ENCODE measurements around the gene PTCH1.

Gene PTCH1

GRCh38 chr9:95511952-95512708 lies 4.6 kb downstream of the PTCH1 start:
- no peak for DNase-seq

- DNase-seq: no peak
Observed at GRCh38 chr9:95511616-95511931, 5.2 kb downstream of the PTCH1 start.

DNA sequence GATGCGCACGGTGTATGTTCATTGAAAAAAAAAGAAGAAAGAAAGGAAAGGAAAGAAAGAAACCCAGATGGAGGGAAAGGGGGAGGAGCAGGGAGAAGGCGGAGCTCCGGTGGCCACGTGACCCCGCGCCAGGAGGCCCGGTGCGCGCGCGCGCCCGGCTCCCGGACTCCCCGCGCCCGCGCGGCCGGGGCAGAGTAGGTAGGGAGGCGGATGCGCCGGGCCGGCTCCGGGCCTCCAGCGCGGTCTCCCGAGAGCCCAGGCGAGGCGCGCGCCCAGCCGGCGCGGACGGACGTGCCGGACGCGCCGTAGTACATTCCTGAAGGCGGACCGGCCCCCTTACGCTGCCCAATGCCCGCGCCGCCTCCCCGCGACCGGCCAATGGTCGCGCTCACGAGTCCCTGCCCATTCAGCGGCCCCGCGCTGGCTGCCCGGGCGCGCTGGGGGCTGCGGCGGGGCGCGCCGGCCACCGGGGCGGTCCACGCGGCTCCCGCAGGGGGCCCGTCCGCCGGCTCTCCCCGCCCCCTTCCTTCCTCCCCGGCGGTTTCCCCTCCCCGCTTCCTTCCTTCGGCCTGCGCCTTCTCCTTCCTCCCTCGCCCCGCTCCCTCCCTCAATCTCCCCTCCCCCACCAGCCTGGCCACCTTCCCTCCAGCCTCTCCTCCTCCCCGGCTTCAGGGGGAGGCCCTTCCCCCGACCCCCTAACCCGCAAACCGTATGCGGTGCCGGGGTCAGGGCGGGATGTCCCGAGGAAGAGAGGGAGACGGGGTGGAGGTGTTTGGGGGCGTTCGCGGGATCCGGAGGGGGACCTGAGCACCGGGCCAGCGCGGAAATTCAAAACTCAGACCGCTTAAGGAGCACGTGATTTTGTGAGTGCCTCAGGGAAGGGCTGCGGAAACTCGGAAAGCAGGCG lies 5.8 kb downstream of the PTCH1 start:
- DNase-seq: peak; percentile 50 to 92 (median 74)

- DNase-seq: no peak
Observed at GRCh38 chr9:95509851-95510708, 6.7 kb downstream of the PTCH1 start.

DNA sequence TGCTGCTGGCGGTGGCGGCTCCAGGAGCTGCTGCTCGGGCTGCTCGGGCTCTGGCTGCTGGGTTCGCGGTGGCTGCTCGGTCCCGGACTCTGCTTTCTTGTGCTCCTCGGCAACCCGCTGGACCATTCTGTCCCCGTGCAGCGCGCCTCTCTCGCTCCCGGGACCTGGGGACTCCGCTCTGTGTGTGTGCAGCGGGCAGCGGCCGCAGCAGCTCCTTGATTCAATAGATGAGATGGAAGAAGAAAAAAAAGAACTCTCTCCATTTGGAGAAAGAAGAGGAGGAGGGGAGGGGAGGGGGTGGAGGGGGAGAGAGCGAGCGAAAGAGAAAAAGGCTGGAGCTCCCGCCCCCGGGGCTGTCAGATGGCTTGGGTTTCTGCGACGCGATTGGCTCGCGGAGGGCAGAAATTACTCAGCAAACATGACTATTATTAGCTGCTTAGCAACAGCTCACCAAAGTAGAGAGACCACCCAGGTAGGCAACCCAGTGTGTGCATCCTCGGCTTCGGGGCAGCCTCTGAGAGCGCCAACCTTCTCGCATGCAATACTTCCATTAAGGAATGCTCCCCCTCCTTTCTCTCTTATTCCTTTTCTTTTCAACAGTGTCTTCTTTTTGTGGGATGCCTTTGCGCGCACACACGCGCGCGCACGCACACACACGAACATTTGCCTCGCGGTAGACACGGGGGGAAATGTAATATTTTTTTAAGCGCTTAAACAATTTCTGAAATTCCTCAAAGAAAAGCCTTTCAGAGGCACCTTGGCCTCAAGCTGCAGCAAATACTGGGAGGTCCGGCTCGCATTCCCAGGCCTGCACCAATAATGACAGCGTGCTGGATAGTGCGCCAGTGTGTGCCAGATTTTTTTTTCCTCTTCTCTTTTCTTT lies 7.6 kb downstream of the PTCH1 start:
- peak in 3 of 5 experiments; percentile 56 to 82 (median 57) for DNase-seq

DNA sequence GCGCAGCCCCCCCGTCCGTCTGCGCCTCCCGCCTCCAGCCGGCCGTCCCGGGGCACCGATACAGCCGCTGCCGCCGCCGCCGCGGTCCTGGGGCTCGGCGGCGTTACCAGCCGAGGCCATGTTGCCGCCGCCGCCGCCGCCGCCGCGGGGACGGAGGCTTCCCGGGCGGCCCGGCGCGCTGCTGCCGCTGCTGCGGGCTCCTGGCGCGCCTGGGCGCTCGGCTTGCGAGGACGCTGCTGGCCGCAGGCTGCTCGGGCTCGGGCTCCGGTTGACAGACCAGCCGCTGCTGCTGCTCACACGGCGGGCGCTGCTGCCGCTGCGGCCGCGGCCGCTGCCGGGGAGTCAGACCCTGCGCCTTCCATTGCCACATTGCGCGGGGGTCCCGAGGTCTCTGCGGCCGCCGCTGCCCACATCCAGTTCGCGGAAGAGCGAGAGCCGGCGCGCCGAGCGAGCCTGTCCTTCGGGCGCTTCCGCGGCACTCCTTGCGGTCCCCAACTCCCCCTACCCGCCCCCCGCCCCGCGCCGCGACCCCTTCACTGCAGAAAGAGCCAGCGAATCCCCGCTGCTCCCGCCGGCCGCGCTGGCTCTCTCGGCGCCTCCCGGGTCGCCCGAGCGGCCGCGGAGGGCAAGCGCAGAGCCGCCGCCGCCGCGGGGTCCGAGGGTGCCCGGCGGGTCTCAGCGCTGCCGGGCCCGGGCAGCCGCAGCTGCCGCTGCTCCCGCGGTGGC lies 8.4 kb downstream of the PTCH1 start:
- peak in 2 of 5 experiments; percentile 6 to 47 for DNase-seq

DNA sequence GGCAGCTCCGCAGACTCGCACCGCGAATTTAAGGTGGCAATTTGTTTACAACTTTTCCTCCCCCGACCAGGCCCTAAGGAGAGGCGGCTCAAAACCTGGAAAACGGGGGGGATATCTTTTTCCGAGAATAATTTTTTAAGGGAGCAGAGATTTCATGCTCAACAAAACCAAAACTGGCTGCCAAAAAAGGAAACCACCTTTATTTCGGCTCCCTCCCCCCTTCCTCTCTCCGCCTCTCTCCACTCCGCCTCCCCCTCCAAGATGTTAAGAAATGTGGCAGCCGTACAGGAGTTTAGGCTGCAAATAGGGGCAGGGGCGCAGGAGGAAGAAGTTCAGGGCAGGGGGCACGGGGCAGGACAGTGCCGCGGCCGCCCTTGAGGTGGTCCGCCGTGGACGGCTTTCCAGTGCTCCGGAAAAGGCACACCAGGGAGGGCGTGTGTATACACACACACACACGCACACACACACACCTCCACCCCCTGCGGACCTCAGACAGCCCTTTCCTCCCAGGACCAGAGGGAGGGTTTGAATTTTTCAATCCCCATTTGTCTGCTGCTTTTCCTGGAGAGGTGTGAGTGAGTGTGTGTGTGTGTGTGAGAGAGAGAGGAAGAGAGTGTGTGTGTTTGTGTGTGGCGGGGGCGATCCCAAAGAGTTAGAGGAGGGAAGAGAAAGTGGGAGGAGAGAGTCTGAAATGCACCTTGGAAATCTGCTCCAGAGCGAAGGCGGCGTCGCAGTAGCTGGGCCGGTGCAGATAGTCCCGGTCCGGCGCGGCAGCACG lies 9.1 kb downstream of the PTCH1 start:
- peak in 2 of 5 experiments; percentile 61 to 64 for DNase-seq

DNA sequence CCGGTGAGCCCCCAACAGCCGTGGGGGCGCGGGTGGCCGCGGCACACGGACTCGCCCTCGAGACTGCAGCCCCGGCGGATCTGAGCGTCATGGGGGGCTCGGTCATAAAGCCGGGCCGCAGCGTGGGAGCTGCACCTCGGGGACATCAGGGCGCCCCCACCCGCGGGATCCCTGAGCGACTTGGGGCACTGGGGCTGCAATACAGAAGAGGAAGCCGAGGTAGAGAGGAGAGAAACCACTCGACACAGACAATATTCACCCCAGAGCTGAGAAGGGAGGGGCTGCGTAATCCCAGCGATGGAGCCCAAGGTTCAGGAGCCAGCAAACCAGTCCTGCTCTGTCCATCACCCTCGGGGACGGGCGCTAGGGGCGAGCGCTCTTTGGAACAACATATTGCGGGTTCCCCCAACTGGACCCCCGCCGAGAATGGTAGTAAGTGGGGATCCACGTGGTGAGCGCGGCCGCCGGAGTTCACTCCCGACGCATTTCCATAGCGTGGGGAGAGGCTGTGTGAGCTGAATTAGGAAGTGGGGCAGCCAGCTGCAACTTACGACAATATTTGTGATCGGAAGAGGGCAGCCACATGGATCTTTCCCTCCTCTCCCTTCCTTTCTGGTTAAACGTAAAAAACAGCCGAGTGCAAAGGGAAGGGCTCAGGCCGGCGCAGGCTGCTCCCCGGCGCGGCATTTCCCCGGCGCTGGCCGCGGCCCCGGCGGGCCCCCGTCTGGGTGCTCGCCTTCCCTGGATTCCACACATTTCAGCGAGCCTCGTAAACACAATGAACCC lies 9.9 kb downstream of the PTCH1 start:
- peak in 2 of 5 experiments; percentile 39 to 40 for DNase-seq

GRCh38 chr9:95506428-95506677 lies 10.4 kb downstream of the PTCH1 start:
- peak in 1 of 5 experiments; percentile 28 for DNase-seq

DNA sequence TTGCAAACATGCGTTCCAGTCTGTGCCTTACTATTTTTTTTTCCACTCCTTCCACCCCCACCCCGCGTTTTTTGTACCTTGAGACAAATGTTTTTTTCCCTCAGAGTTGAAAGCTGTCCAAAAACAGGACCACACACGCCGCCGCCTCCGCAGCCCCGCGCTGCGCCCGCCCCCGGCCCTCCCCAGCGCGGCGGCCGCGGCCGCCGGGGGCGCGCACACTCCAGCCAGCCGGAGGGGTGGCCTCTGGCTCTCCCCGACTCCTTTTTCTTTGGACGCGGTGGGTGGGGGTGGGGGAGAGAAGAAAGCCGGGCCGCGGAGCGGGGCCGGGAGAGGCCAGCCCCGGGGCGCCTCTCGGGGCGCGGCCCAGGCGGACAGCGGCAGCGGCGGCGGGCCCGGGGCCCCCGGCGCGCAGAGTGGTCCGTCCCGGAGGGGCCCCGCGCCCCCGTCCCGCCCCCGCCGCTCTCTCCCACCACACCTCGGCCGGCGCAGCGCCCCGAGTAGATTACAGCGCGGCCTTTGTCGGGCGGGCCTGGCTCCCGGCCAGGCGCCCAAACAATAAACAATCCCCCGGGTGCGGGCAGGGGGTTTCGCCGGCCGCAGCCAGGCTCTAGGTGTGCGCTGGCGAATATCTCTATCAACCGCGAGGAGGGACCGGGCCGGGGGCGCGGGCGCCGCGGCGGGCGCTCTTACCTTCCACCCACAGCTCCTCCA lies 10.9 kb downstream of the PTCH1 start:
- DNase-seq: peak in 2 of 5 experiments; percentile 33 to 36

GRCh38 chr9:95505072-95505716 lies 11.6 kb downstream of the PTCH1 start:
- no peak for DNase-seq

GRCh38 chr9:95504053-95504963 lies 12.5 kb downstream of the PTCH1 start:
- DNase-seq: no peak

DNA sequence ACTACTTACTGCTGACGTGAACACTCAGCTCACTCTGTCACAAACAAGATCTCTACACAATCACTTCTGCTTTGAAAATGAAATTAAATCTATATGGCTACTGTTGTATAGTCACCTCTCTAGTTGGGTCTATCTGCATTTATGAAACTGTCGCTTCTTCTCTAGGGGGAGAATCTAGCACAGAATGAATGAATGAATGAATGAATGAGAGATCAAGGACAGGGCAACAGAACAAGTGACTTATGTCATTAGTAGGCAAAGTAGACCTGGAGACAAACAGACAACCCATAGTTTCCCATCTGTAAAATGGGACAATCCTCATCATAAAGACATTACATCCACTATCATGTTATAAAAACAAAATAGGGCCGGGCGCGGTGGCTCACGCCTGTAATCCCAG lies 13.4 kb downstream of the PTCH1 start:
- DNase-seq: no peak

DNA sequence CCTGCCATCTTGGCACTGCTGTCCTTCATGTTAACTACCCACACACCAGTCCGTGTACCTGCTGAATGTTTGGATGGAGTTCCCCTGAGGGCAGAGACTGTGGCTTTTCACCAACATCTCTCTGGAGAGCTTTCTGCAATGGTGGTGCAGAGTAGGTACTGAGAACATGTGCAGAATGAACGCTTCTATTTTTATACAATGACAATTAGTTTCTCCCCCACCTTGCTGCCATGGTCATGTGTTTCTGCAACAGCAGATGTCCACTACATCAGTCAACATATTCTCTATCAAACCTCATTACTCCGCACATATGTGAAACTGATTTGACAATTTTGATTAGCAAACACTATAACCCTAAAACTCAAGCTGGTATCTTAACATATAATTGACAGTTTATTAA lies 14.5 kb downstream of the PTCH1 start:
- DNase-seq: no peak

DNA sequence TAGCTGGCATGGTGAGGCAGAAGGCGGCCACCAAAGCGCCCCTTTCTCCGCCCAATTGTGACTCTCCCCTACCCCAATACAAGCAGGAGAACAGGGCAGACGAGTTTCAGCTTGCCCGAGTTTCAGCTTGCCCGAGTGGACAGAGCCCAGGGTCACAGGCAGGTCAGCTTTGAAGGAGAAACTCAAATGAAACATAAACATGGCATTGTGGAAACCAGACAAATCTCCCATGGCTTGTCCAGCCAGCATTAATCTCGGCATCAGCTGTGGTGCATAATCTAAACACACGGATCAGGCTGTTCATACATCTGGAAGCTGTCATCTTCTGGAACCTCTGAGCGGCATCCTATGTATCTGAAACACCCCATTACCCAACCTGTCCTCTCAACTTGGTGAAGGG lies 16.9 kb downstream of the PTCH1 start:
- DNase-seq: no peak

DNA sequence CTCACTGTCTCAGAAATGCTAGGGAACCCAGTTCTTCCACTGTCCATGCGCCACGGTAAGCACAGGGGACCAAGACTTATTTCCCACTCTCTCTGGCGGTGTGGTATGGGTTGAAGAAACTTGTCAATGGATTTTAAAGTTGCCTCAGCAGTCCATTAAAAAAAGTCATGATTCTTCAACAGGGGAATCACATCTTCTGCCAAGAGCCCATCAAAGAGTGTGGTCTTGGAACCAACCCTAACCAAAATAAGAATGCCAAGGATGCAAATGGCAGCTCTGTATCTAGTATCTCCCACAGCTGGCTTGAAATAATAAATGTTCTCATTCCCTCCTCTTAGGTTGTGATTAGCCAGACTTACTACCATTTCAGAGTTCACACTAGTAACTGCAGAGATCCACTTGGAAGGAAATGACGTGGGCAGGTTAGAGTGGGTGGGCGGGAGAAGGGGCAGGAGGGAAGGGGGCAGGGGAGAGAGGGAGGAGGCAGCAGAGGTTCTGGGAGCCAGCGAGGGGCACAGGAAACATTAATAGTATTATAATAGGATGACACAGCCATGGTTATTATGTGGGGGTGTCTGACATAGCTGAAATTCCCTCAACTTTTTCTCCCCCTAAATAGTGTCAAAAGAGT lies 17.6 kb downstream of the PTCH1 start:
- DNase-seq: no peak

DNA sequence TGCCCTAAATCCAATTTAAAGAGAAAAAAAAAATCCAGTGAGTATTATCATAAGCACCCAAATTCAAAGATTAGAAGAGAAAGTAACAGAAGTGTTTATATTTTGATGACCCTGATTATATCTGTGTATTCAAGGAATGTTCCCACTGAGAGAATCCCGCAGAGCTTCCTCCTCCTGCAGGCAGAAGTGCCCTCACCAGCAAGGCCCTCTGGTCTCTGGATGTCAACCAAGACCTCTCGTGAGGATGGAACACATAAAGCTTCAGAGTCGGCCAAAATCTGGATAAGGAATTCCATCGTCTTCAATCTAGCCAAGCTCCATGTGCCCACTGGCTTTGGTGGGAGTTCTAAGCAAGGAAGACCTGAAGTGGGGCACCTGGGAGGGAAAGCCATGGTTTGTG lies 18.1 kb downstream of the PTCH1 start:
- no peak for DNase-seq
